ENCODE results near the gene DLGAP4.

- TF ChIP-seq REST (IDR thresholded peaks at IDR 0.05) (no peak), MAX (IDR thresholded peaks at IDR 0.05) (no peak), RCOR1 (IDR thresholded peaks at IDR 0.05; ENCODE audit: low read depth, low read length) (no peak), CTCF (IDR thresholded peaks at IDR 0.05) (no peak), EHMT2 (IDR thresholded peaks at IDR 0.05; ENCODE audit: low read depth) (no peak), RNF2 (IDR thresholded peaks at IDR 0.05; ENCODE audit: borderline replicate concordance, low read depth) (no peak), POLR2A (IDR thresholded peaks at IDR 0.05; ENCODE audit: low read length) (no peak), KDM1A (IDR thresholded peaks at IDR 0.05; ENCODE audit: low read depth) (no peak), E2F6 (IDR thresholded peaks at IDR 0.05; ENCODE audit: borderline replicate concordance, low read depth) (no peak), MAFK (IDR thresholded peaks at IDR 0.05; ENCODE audit: partially characterized antibody) (no peak), BCL3 (IDR thresholded peaks at IDR 0.05) (no peak), ZNF302 (CRISPR knock-in tag; IDR thresholded peaks at IDR 0.05) (no peak), USF2 (IDR thresholded peaks at IDR 0.05) (no peak)
These were observed 66.5 kb downstream of the DLGAP4 start for GRCh38 chr20:36372666-36373065.
